Left lobe of liver (tissue), 2 donors: ENCODE data around the gene CORO2B. TPM values are rescaled to one million over a fixed set of nuclear protein-coding genes. Genes with fewer than 3 reads are reported as not detected.
"Not testable (repeated sequence)": the region's sequence is repeated elsewhere in the genome, so short reads cannot be mapped to it uniquely, and the experiment has no call there.

Experiments used
- ATAC-seq: fragments of 200-7000 bp; cut with Tn5 transposase; one replicate; pipeline ENCODE4 v1.9.1; 2020; ENCODE audit warnings: mild to moderate bottlenecking, moderate library complexity
- DNase-seq: peaks from one replicate; pipeline ENCODE4 v3.0.0-alpha.2; 2020; ENCODE audit warnings: low spot score
- total RNA-seq: library from RNA; stranded (reverse); gene quantifications from one replicate; pipeline ENCODE4 v1.2.1, GENCODE V29; 2021
- donor health status: DM: no; HTN: no; CAD: no; lungs with moderate emphysema.
- donor health status: DM: no; HTN: yes; CAD: no.

Gene CORO2B
- total RNA-seq, 1 donor from 2014 or later, result 0.35 TPM

DNA sequence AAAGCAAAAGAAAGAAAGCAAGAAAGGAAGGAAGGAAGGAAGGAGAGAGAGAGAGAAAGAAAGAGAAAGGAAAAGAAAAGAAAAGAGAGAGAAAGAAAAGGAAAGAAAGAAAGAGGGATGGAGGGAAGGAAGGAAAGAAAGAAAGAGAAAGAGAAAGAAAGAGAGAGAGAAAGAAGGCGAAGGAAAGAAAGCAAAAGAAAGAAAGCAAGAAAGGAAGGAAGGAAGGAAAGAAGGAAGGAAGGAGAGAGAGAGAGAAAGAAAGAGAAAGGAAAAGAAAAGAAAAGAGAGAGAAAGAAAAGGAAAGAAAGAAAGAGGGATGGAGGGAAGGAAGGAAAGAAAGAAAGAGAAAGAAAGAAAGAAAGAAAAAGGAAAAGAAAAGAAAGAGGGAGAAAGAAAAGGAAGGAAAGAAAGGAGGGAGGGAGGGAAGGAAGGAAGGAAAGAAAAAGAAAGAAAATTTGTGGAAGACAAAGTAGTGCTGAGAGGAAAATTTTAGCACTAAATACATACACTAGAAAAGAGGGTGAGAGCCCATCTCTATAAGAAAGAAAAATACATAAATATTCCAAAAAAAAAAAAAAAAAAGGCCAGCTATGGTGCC is 181.3 kb downstream of the CORO2B start:
- not testable (repeated sequence) for ATAC-seq, DNase-seq

DNA sequence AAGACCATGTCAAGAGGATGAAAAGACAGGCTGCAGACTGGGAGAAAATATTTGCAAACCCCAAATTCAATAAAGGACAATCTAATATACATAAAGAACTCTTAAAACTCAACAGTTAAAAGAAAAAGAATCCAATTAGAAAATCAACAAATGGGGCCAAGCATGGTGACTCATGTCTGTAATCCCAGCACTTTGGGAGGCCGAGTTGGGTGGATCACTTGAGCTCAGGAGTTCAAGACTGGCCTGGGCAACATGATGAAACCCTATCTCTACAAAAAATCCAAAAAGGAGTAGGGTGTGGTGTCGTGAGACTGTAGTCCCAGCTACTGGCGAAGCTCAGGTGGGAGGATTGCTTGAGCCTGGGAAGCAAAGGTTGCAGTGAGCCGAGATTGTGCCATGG is 184.3 kb downstream of the CORO2B start:
- no peak for DNase-seq
- no peak for ATAC-seq

DNA sequence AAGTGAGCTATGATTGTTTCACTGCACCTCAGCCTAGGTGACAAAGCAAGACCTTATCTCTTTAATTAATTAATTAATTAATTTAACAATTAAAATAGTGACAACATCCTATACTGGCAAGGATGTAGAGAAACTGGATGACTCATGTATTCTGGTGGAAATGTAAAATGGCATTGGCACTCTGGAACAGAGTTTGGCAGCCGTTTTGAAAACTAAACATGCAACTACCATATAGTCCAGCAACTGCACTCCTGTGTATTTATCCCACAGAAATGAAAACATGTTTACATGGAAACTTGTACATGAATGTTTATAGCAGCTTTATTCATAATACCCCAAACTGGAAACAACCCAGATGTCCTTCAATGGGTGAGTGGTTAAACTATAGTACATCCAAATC is 185.3 kb downstream of the CORO2B start:
- DNase-seq, result no peak
- ATAC-seq, result no peak

DNA sequence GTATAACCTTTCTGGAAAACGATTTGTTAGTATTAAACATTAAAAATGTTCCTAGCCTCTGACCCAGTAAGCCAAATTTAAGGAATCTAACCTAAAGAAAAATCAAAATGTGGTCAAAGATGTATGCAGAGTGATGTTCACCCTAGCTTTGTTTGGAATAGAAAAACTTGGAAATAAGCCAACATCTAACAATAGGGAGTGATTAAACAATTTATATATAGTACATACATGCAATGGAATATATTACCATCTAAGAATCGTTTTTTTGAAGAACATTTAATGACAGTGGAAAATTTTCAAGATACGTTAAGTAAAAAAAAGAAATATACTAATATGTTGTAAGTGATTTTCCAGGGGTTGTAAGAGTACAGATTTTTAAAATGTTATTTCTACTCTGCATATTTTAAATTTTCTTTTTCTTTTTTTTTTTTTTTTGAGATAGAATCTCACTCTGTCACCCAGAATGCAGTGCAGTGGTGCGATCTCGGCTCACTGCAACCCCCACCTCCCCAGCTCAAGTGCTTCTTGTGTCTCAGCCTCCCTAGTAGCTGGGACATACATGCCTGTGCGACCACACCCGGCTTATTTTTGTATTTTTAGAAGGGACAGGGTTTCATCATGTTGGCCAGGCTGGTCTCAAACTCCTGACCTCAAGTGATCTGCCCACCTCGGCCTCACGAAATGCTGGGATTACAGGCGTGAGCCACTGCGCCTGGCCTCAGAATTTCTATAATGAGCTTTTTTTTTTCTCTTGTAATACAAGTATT is 187.0 kb downstream of the CORO2B start:
- DNase-seq (no peak), ATAC-seq (no peak)

DNA sequence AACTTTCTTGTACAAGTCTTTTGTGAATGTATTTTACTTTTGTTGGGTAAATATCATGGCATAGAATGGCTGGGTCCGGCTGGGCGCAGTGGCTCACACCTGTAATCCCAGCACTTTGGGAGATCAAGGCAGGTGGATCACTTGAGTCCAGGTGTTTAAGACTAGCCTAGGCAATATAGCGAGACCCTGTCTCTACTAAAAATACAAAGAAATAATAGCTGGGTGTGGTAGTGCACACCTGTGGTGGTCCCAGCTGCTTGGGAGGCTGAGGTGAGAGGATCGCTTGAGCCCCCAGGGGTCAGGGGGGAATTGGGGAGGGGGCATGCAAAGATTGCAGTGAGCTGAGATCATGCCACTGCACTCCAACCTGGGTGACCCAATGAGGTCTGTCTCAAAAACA is 189.0 kb downstream of the CORO2B start:
- ATAC-seq, result no peak
- DNase-seq, result no peak

DNA sequence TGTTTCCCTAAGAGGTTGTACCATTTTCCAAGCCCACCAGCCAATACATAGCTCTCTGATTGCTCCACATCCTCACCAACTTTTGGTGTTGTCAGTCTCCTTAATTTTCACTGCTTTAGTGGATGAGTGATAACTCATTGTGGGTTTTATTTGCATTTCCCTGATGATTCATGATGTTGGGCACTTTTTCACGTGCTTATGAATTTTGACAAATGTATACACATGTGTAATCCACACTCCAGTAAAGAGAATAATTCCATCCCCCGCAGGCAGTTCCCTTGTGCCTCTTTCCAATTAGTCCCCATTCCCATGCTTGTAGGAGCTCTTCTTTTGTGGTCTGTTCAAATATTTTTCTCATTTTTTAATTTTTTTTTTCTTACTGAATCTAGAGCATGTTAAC is 189.5 kb downstream of the CORO2B start:
- ATAC-seq (no peak), DNase-seq (no peak)

DNA sequence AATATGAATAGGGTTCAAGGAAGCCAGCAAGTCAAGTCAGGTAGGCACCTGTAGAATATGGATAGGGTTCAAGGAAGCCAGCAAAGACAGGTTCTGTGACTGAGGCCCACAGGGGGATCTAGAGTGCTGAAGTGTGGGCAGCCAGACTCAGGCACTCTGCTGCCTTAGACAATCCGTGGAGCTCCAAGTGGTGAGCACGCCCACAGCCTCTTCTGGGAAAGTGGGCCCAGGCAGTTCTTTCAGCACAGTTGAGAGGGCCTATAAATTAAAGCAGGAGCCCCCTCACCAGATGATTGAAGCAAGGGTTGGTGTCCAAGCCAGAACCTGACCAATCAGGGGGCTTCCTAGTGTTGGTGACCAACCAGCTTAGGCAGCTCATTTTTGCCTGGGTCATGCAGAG is 190.9 kb downstream of the CORO2B start:
- DNase-seq, result peak; percentile 30
- no peak for ATAC-seq

DNA sequence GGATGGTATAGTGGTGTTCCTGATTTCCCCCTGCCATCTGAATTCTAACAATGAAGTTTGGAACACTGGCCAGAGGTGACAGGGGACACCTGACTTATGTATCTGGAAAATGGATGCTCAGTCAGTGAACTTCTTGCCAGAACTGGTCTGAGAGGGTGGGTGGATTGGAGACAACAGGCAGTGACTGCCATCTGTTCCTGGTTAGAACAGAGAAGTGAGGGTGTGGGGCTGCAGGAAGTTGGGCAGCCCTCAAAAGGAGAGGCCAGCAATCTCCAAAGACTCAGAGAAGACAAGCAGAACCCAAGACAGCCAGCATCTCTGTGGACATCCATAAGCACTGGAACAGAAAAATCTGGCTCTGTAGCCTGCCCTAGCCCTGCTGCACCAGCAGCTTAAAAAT is 191.4 kb downstream of the CORO2B start:
- DNase-seq, result peak; percentile 7
- no peak for ATAC-seq

DNA sequence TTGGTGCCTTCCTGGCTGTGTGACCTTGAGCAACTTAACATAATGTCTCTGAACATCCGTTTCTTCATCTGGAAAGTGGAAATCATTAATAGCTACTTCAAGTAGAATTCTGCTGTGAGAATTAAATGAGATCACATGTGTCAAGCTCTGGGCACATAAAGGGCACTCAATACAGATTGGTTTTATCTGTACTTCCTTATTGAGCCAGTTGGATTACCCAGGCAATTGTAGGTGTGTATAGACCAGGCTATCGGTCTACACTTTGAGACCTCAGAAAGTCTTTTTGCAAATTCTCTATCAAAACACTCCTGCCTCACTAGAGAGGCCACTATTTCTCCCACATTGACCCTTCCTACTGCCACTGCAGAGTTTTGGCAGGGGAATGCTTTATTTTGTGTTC is 194.2 kb downstream of the CORO2B start:
- ATAC-seq (no peak), DNase-seq (no peak)

DNA sequence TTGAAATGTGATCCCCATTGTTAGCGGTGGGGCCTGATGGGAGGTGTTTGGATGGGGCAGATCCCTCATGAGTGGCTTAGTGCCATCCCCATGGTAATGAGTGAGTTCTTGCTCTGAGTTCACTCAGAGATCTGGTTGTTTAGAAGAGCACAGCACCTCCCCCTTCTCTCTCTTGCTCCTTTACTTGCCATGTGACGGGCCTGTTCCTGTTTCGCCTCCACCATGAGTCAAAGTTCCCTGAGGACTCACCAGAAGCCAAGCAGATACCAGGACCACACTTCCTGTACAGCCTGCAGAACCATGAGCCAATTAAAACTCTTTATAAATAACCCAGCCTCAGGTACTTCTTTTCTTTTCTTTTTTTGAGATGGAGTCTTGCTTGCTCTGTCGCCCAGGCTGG is 195.3 kb downstream of the CORO2B start:
- no peak for ATAC-seq
- DNase-seq, result peak; percentile 16

DNA sequence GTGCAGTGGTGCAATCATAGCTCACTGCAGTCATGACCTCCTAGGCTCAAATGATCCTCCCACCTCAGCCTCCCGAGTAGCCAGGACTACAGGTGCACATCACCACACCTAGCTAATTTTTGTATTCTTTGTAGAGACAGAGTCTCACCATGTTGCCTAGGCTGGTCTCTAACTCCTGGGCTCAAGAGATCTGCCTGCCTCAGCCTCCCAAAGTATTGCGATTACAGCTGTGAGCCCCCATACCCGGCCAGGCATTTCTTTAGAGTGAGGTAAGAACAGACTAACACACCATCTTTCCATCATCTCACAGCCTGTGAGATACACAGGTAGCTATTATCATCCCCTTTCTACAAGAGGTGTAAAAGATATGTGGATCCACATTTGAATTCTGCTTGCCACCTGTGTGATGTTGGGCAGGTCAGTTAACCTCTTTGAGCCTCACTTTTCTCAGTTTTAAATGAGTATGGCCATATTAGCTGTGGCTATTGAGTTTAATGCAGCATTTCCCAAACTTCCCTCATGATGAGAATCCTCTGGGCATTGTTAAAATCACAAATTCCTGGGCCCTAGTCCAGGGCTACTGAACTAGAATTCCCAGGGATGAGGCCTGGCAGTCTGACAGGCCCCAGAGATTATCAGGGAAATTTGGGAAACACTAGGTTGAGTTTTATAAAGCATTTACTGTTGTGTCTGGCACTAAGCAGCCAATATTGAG is 195.9 kb downstream of the CORO2B start:
- ATAC-seq, result no peak
- peak; percentile 26 for DNase-seq

DNA sequence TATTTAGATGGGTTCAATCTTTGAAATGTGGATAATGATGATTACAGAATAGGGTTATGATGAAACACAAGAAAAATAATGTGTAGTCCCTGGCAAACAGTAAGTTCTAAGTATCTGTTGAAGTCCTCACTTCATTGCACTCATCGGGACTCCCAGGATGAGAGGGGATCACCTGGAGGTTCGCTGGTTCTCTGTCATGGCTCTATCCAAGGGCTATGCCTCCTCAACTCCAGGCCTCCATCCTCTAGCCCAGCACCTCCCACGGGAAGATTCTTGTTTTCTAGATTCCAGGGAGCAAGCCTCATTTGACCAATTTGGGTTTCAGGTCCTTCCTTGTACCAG is 196.4 kb downstream of the CORO2B start:
- ATAC-seq (no peak), DNase-seq (no peak)

DNA sequence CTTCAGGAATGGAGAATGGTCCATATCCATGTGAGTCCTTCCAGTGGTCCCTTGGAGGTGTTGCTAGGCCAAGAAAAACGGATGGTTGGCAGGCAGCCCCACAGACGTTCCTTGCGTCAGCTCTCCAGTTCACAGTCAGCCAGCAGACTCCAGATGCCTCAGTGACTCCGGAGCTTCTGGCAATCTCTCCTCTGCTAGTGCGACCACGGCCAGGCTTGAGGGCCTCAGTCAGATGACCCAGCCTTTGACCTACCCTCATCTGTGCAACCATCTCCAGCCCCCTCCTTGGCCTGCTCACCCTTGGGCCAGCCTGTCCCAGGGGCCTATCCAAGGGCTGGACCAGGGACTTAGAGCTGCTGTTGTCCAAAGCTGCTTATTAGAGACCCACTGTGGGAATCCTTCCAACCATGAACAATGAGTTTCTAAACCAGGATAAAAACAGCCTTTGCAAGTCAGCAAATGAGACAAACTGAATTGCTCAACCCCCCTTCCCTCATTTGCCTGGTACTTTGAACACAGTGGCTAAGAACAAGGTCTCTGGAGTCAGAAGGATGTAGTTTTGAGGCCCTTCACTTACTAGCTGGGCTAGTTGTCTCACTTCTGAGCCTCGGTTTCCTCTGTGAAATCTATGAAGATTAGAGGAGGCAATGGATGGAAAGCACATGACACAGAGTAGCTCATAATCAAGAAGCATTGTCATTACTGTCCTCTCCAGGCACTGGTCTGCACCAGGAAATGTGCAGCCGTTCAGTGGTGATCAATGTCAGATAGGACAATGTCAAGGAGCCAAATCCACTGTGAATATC is 197.1 kb downstream of the CORO2B start:
- DNase-seq, result no peak
- ATAC-seq, result peak; percentile 52

DNA sequence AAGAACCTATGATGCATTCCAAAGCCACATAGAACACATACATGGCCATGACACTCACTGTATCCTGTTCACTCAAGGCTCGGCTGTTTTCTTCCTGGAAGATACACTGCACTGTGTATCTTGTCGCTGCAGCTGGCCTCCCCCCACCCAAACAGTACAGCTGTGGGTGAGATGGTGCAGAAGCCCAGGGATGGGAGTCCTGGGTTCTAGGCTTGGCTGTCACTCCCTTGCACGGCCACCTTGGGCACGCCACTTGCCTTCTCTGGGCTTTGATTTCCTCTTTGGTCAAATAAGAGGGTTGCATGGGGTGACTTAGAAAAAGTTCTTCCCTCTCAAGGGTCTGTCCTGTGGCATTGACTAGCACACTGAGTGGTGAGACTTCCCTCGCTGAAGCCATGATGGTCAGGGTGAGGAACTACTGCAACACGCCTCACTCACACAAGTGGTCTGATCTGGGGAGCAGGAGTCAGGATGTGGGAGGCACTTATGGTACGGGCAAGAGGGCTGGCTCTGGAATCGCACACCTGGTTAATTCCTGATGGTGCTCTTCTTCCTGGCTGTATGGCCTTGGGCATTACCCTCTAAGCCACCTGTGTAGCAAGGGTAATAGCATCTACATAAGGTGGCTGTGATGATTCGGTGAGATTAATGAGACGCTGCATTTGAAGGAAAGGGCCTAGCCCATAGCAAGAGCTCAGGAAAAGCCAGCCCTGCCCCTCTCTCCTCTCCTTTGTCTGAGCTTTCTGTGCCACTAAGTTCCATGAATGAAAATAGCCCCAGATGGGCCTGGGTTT is 197.9 kb downstream of the CORO2B start:
- DNase-seq (peak; percentile 21), ATAC-seq (no peak)

Other genes starting within 250 kb of the CORO2B start
- 0.88 TPM for gene ITGA11, start 146.8 kb upstream of the CORO2B start, total RNA-seq
- 41.5 TPM for gene ANP32A, start 241.9 kb downstream of the CORO2B start, total RNA-seq